Suprapubic skin (tissue), 4 donors: Measurements from ENCODE around the gene NMU. TPM values are rescaled to one million over a fixed set of nuclear protein-coding genes. Genes with fewer than 3 reads are reported as not detected.
"Not testable (repeated sequence)": the region's sequence is repeated elsewhere in the genome, so short reads cannot be mapped to it uniquely, and the experiment has no call there.

Experiments used
- DNase-seq, 2 donors: peaks; one replicate each; pipeline ENCODE4 v3.0.0-alpha.2; 2019; ENCODE audit warnings: low spot score in 2 of 2
- H3K27ac ChIP-seq: fragments of 200-600 bp; sonication (generic); one replicate; pipeline ENCODE4 v1.5.1; 2019
- H3K27me3 ChIP-seq: fragments of 200-600 bp; sonication (generic); one replicate; pipeline ENCODE4 v1.5.1; 2019
- H3K36me3 ChIP-seq: fragments of 200-600 bp; sonication (generic); one replicate; pipeline ENCODE4 v1.5.1; 2019
- H3K4me1 ChIP-seq: fragments of 200-600 bp; sonication (generic); one replicate; pipeline ENCODE4 v1.5.1; 2019
- H3K4me3 ChIP-seq: fragments of 200-600 bp; sonication (generic); one replicate; pipeline ENCODE4 v1.5.1; 2019; ENCODE audit warnings: mild to moderate bottlenecking
- H3K9me3 ChIP-seq: fragments of 200-600 bp; sonication (generic); one replicate; pipeline ENCODE4 v1.5.1; 2019
- EP300 ChIP-seq: sonication (generic); formaldehyde crosslinking; IDR thresholded peaks from one replicate; pipeline ENCODE4 v1.6.1; 2017; ENCODE audit warnings: antibody characterized with exemption
- POLR2A ChIP-seq, 2 donors: fragments of 450-650 bp; IDR thresholded peaks; one replicate each; pipeline ENCODE4 v1.6.1; 2017; ENCODE audit warnings: antibody characterized with exemption in 2 of 2, mild to moderate bottlenecking in 2 of 2, moderate library complexity in 2 of 2
- POLR2AphosphoS5 ChIP-seq, 3 donors: sonication (generic); formaldehyde crosslinking; IDR thresholded peaks; one replicate each; pipeline ENCODE4 v1.6.1; 2017; ENCODE audit warnings: antibody characterized with exemption in 3 of 3
- WGBS: methylation state at CpG from one replicate; pipeline ENCODE4 v1.1.5; 2018; 5-methylcytosine and 5-hydroxymethylcytosine counted together
- total RNA-seq, 4 donors: library from RNA; depleted of rRNA; stranded (reverse); fragments of >200 nt; gene quantifications; one replicate each; pipeline ENCODE4 v1.1.0, GENCODE V29; 2016
- TF ChIP-seq, protein P1 (sequence below), 2 donors: fragments of 200-600 bp in 1 of 2; fragments of 450-650 bp in 1 of 2; sonication (generic) in 1 of 2; IDR thresholded peaks; one replicate each; pipeline ENCODE4 v1.5.1; 2016 to 2019; ENCODE audit warnings: antibody characterized with exemption in 2 of 2, mild to moderate bottlenecking in 1 of 2, moderate library complexity in 1 of 2

Gene NMU
- total RNA-seq, 4 donors from 2014 or later, result 16.3 to 54.7 (median 36.7) TPM

DNA sequence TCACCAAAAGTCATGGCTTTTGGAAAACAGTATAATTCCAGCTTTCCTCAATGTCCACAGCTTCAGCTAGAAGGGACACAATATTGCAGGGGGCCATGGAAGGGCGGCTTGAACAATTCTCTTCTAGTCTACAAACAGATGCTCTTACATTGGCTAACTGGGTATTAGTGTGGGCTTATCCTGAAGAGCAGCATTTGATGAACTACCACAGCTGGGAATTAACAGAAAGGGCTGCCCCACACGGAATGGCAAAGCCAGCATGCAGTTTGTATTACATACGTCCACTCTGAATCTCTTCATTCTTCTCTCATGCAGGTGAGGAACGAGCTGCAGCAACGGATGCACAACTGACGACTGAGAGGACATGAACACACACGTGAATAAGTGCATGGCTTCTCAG is 31.1 kb downstream of the NMU start:
- no peak overlapping the region for H3K4me3 ChIP-seq
- H3K9me3 ChIP-seq, result no peaks in the 10 kb centered on the region
- 86% methylated on average over 7 of the region's 7 CpGs for WGBS
- no peak overlapping the region for H3K27ac ChIP-seq
- no peaks in the 10 kb centered on the region for H3K36me3 ChIP-seq
- no peaks in the 10 kb centered on the region for H3K27me3 ChIP-seq
- H3K4me1 ChIP-seq, result peaks cover 6% of the 10 kb centered on the region
- TF ChIP-seq, protein P1, sequence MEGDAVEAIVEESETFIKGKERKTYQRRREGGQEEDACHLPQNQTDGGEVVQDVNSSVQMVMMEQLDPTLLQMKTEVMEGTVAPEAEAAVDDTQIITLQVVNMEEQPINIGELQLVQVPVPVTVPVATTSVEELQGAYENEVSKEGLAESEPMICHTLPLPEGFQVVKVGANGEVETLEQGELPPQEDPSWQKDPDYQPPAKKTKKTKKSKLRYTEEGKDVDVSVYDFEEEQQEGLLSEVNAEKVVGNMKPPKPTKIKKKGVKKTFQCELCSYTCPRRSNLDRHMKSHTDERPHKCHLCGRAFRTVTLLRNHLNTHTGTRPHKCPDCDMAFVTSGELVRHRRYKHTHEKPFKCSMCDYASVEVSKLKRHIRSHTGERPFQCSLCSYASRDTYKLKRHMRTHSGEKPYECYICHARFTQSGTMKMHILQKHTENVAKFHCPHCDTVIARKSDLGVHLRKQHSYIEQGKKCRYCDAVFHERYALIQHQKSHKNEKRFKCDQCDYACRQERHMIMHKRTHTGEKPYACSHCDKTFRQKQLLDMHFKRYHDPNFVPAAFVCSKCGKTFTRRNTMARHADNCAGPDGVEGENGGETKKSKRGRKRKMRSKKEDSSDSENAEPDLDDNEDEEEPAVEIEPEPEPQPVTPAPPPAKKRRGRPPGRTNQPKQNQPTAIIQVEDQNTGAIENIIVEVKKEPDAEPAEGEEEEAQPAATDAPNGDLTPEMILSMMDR (IDR thresholded peaks at IDR 0.05), result no peak
- TF ChIP-seq POLR2AphosphoS5 (IDR thresholded peaks at IDR 0.05) (no peak), EP300 (no peak), POLR2A (IDR thresholded peaks at IDR 0.05) (no peak)
- DNase-seq, result no peak

- no peaks in the 10 kb centered on the region for H3K9me3 ChIP-seq
- no peaks in the 10 kb centered on the region for H3K36me3 ChIP-seq
- TF ChIP-seq, protein P1 (IDR thresholded peaks at IDR 0.05), result no peak
- TF ChIP-seq POLR2A (IDR thresholded peaks at IDR 0.05), result no peak
- TF ChIP-seq POLR2AphosphoS5 (IDR thresholded peaks at IDR 0.05), result no peak
- no peak for TF ChIP-seq EP300
- no peak overlapping the region for H3K4me3 ChIP-seq
- H3K27ac ChIP-seq, result no peak overlapping the region
- no peaks in the 10 kb centered on the region for H3K27me3 ChIP-seq
- H3K4me1 ChIP-seq, result no peaks in the 10 kb centered on the region
- no peak for DNase-seq
Measured at GRCh38 chr4:55600640-55601039, 35.5 kb downstream of the NMU start.

DNA sequence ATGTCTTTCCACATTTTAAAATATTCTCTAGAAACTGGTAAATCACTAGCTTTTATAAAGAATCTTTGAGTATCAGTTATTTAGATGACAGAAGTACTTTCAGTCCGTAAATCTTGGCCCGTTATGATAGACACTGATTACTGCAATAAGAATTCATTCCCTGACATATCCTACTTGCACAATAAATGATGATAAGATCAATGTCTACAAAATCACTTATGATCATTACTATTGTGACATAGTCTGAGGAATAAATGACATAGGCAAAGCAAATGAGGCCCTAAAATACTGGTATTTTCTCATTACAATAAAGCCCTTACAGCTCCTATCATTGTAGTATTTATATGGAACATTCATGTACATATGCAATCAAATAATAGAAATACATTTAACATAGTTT is 37.5 kb downstream of the NMU start:
- H3K4me1 ChIP-seq, result no peaks in the 10 kb centered on the region
- TF ChIP-seq POLR2AphosphoS5 (IDR thresholded peaks at IDR 0.05) (no peak), POLR2A (IDR thresholded peaks at IDR 0.05) (no peak), EP300 (no peak)
- TF ChIP-seq, protein P1 (IDR thresholded peaks at IDR 0.05), result no peak
- no peaks in the 10 kb centered on the region for H3K36me3 ChIP-seq
- DNase-seq, result no peak
- no peak overlapping the region for H3K4me3 ChIP-seq
- 77% methylated on average over 2 of the region's 2 CpGs for WGBS
- H3K9me3 ChIP-seq, result no peaks in the 10 kb centered on the region
- H3K27ac ChIP-seq, result no peak overlapping the region
- no peaks in the 10 kb centered on the region for H3K27me3 ChIP-seq

GRCh38 chr4:55592014-55592413 is 44.1 kb downstream of the NMU start, which contains the start of gene PDCL2:
Gene PDCL2 (minus strand): TSS chr4:55592245. CDS start chr4:55592109, 136 bp downstream.
- no peak within 1 kb of the TSS for H3K4me3 ChIP-seq
- H3K27me3 ChIP-seq, result no peaks in the 10 kb centered on the region
- no peaks in the 10 kb centered on the region for H3K36me3 ChIP-seq
- H3K4me1 ChIP-seq, result no peaks in the 10 kb centered on the region
- H3K27ac ChIP-seq, result no peak within 1 kb of the TSS
- H3K9me3 ChIP-seq, result no peaks in the 10 kb centered on the region
- no peak for TF ChIP-seq POLR2AphosphoS5 (IDR thresholded peaks at IDR 0.05)
- TF ChIP-seq EP300, result no peak
- TF ChIP-seq, protein P1 (IDR thresholded peaks at IDR 0.05), result no peak
- TF ChIP-seq POLR2A (IDR thresholded peaks at IDR 0.05), result no peak
- 97% methylated on average over 24 of the region's 24 CpGs for WGBS
- DNase-seq, result no peak

DNA sequence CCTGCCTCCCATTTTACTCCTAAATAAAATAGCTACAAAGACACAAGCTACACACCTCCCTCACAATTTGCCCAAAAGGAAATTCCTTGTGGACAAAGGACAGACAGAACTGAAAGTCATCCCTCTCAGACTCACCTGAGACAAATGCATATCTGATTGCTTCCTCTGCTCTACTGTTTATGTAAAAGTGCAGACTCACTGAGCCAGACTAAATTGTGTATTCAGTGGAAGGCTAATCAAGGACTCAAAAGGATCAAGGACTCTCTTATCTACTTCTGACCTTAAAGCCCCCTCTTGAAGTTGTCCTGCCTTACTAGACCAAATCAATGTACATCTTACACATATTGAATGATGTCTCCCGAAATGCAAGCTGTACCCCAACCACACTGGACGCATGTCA is 47.9 kb downstream of the NMU start:
- Histone ChIP-seq H3K9me3 (no peaks in the 10 kb centered on the region), H3K36me3 (no peaks in the 10 kb centered on the region), H3K27ac (no peak overlapping the region), H3K4me1 (no peaks in the 10 kb centered on the region), H3K4me3 (no peak overlapping the region), H3K27me3 (no peaks in the 10 kb centered on the region)
- no peak for DNase-seq
- TF ChIP-seq, protein P1 (IDR thresholded peaks at IDR 0.05), result no peak
- TF ChIP-seq POLR2A (IDR thresholded peaks at IDR 0.05), result no peak
- TF ChIP-seq POLR2AphosphoS5 (IDR thresholded peaks at IDR 0.05), result no peak
- no peak for TF ChIP-seq EP300
- WGBS, result 86% methylated on average over 2 of the region's 2 CpGs

- H3K4me3 ChIP-seq, H3K9me3 ChIP-seq, H3K27me3 ChIP-seq, H3K27ac ChIP-seq, H3K4me1 ChIP-seq, DNase-seq, H3K36me3 ChIP-seq: not testable (repeated sequence)
- WGBS, result 91% methylated on average over 2 of the region's 2 CpGs
Measured at GRCh38 chr4:55582773-55583172, 53.3 kb downstream of the NMU start.
